ENCODE data around the gene ZNRF3. TPM values are rescaled to one million over a fixed set of nuclear protein-coding genes. Genes with fewer than 3 reads are reported as not detected.

The ZNRF3 gene
- total RNA-seq, 1 experiment from 2014 or later = 23.7 TPM

DNA sequence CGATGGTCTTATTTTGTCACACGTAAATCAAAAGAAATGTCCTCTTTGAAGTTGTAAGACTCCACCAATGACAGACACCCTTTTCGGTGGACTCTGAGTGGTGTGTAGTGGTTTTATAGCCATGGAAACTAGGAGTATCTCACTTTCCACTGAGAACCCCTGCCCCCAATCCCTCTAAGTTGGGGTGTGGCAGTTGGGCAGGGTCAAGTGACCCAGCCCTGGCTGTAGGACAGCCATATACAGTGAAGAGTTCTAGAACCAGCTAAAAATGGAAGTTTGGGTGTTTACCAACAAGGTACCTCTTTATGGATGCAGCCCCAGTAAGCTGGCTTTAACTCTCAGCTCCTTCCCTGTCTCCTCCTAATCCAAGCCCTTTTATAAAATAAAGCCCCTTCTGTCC lies 173.1 kb downstream of the ZNRF3 start:
- intact Hi-C loops (cut with micrococcal nuclease; ENCODE audit: unreplicated experiment) = no loop called here

DNA sequence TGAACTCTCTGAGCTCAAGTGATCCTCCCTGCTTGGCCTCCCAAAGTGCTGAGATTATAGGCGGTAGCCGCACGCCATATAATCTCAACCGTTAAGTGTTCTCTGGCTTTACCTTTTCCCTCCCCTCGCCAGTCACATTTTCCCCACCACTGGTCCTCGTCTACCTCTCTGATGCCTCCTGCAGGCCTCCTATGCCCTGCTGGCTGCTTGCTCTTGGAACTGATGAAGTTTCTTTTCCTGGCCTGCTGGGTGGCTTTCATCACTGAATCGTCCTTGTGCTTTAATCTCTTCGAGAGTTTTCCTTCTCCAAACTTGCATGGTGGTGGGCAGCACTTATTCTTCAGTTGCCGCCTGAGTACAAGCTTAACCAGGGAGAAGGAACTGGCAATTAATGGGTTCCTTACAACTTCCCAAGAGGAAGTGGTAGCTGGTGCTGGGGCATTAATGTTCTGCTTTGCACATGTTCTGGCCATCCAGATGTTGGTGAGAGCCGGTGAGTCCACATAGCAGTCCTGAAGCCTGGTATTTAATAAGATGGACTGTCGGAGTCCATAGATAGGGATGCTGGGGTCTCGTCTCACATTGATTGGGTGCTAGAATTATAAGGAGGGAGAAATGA lies 177.0 kb downstream of the ZNRF3 start:
- intact Hi-C loops (cut with micrococcal nuclease; ENCODE audit: unreplicated experiment) = no loop called here

More for the DNA sequence above, 173.1 kb downstream of the ZNRF3 start:
- Mint-ChIP-seq H3K36me3 (ENCODE audit: insufficient read depth, unreplicated experiment) (peaks cover 27% of the 10 kb centered on the region), H3K27me3 (ENCODE audit: unreplicated experiment) (no peaks in the 10 kb centered on the region), H3K4me1 (ENCODE audit: low read depth, unreplicated experiment) (peaks cover 5% of the 10 kb centered on the region), H3K27ac (ENCODE audit: unreplicated experiment) (no peak overlapping the region), H3K4me3 (ENCODE audit: low read depth, unreplicated experiment) (no peak overlapping the region), H3K9me3 (ENCODE audit: low read depth, unreplicated experiment) (no peaks in the 10 kb centered on the region)
- TF ChIP-seq, protein P1, sequence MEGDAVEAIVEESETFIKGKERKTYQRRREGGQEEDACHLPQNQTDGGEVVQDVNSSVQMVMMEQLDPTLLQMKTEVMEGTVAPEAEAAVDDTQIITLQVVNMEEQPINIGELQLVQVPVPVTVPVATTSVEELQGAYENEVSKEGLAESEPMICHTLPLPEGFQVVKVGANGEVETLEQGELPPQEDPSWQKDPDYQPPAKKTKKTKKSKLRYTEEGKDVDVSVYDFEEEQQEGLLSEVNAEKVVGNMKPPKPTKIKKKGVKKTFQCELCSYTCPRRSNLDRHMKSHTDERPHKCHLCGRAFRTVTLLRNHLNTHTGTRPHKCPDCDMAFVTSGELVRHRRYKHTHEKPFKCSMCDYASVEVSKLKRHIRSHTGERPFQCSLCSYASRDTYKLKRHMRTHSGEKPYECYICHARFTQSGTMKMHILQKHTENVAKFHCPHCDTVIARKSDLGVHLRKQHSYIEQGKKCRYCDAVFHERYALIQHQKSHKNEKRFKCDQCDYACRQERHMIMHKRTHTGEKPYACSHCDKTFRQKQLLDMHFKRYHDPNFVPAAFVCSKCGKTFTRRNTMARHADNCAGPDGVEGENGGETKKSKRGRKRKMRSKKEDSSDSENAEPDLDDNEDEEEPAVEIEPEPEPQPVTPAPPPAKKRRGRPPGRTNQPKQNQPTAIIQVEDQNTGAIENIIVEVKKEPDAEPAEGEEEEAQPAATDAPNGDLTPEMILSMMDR (IDR thresholded peaks at IDR 0.05; ENCODE audit: unreplicated experiment) = no peak
- CTCF ChIA-PET = no interaction called here
- no TSS peak for BruUV-seq (replicated peaks)
- DNase-seq = no peak

DNA sequence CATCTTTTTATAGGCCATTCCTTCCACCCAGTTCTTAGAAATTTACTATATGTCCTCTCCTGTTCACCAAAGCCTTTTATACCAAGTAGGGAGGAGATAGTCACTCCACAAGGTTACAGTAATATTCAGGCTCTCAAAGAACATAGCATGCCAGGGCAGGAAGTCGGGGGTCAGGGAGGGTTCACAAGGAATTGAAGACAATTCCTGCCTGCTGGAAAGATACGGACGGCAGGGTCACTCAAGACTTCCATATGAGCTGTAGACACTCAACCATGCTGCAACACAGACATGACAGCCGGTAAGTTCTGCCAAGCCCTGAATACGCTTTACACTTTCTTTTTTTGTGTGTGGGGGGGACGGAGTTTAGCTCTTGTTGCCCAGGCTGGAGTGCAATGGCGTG lies 177.6 kb downstream of the ZNRF3 start:
- no peaks in the 10 kb centered on the region for H3K36me3 Mint-ChIP-seq (ENCODE audit: insufficient read depth, unreplicated experiment)
- H3K27ac Mint-ChIP-seq (ENCODE audit: unreplicated experiment) = no peak overlapping the region
- H3K9me3 Mint-ChIP-seq (ENCODE audit: low read depth, unreplicated experiment) = no peaks in the 10 kb centered on the region
- BruUV-seq (replicated peaks) = no TSS peak
- CTCF ChIA-PET = interaction anchor here (0.6 kb wide), 2 partner anchors 93 to 178 kb away, joined by 4 to 5 read pairs; partner anchors contain the start of gene ZNRF3
- no peak for DNase-seq
- no peak overlapping the region for H3K4me3 Mint-ChIP-seq (ENCODE audit: low read depth, unreplicated experiment)
- intact Hi-C loops (cut with micrococcal nuclease; ENCODE audit: unreplicated experiment) = no loop called here
- peaks cover 7% of the 10 kb centered on the region for H3K27me3 Mint-ChIP-seq (ENCODE audit: unreplicated experiment)
- H3K4me1 Mint-ChIP-seq (ENCODE audit: low read depth, unreplicated experiment) = no peaks in the 10 kb centered on the region
- TF ChIP-seq, protein P1 (IDR thresholded peaks at IDR 0.05; ENCODE audit: unreplicated experiment) = no peak

More for the DNA sequence above, 177.0 kb downstream of the ZNRF3 start:
- H3K4me3 Mint-ChIP-seq (ENCODE audit: low read depth, unreplicated experiment) = no peak overlapping the region
- no peaks in the 10 kb centered on the region for H3K4me1 Mint-ChIP-seq (ENCODE audit: low read depth, unreplicated experiment)
- TF ChIP-seq, protein P1 (IDR thresholded peaks at IDR 0.05; ENCODE audit: unreplicated experiment) = no peak
- peaks cover 1% of the 10 kb centered on the region for H3K27me3 Mint-ChIP-seq (ENCODE audit: unreplicated experiment)
- CTCF ChIA-PET = interaction anchor here (0.6 kb wide), 1 partner anchor 451 kb away, joined by 4 read pairs; no protein-coding TSS in a partner anchor
- no peak overlapping the region for H3K27ac Mint-ChIP-seq (ENCODE audit: unreplicated experiment)
- no peaks in the 10 kb centered on the region for H3K36me3 Mint-ChIP-seq (ENCODE audit: insufficient read depth, unreplicated experiment)
- BruUV-seq (replicated peaks) = no TSS peak
- no peaks in the 10 kb centered on the region for H3K9me3 Mint-ChIP-seq (ENCODE audit: low read depth, unreplicated experiment)
- no peak for DNase-seq

DNA sequence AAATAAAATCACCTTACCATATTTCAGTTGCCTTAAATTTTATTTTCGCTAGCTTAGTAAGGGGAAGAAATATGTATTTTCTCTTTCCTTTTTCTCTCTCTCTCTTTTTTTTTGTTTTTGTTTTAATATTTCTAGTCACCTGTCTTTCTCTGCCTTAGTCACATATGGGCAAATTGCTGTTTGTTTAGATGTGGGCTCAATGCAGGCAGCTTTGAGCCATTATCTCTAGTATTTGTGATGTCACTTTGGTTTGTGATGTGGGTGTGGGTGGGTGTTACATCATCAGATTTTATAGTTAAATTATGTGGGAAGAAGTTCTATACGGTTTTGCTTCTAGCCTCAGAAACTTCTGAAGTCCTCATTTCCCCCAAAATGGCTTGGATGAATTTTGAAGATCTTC lies 178.4 kb downstream of the ZNRF3 start, which contains the start of gene C22orf31:
C22orf31 (minus strand) TSS at position 59 of the 400 bp plus-strand sequence; CDS start at position 20, 39 bp downstream.
- DNase-seq = no peak
- Mint-ChIP-seq H3K9me3 (ENCODE audit: low read depth, unreplicated experiment) (no peaks in the 10 kb centered on the region), H3K27me3 (ENCODE audit: unreplicated experiment) (peaks cover 15% of the 10 kb centered on the region), H3K4me3 (ENCODE audit: low read depth, unreplicated experiment) (no peak within 1 kb of the TSS), H3K36me3 (ENCODE audit: insufficient read depth, unreplicated experiment) (no peaks in the 10 kb centered on the region), H3K4me1 (ENCODE audit: low read depth, unreplicated experiment) (no peaks in the 10 kb centered on the region), H3K27ac (ENCODE audit: unreplicated experiment) (no peak within 1 kb of the TSS)
- no TSS peak for BruUV-seq (replicated peaks)
- TF ChIP-seq, protein P1 (IDR thresholded peaks at IDR 0.05; ENCODE audit: unreplicated experiment) = no peak
- intact Hi-C loops (cut with micrococcal nuclease; ENCODE audit: unreplicated experiment) = no loop called here
- CTCF ChIA-PET = interaction anchor here (0.6 kb wide), 2 partner anchors 94 to 178 kb away, joined by 4 to 5 read pairs; partner anchors contain the start of gene ZNRF3

Data from Calu3 (cell line).